GM06990 (cell line): Measurements from ENCODE around the gene PKD1.

Experiments
- DNase-seq: peaks from one replicate; pipeline ENCODE4 v3.0.0-alpha.2; 2011; ENCODE audit not compliant: insufficient read length; ENCODE audit errors: extremely low read depth
- H3K27me3 ChIP-seq: replicated peaks from 2 replicates; pipeline ENCODE4 v1.6.0; 2011; ENCODE audit warnings: low read length; ENCODE audit not compliant: control insufficient read depth, insufficient read depth
- H3K36me3 ChIP-seq: 2 replicates; pipeline ENCODE4 v1.5.1; 2011; ENCODE audit warnings: low read length; ENCODE audit not compliant: control insufficient read depth, insufficient read depth
- H3K4me3 ChIP-seq: replicated peaks from 2 replicates; pipeline ENCODE4 v1.5.1; 2011; ENCODE audit warnings: low read depth, mild to moderate bottlenecking, control low read depth, low read length
- CTCF ChIP-seq: IDR thresholded peaks from 2 replicates; pipeline ENCODE4 v1.5.1; 2011; ENCODE audit warnings: low read length, control low read depth, mild to moderate bottlenecking, inconsistent platforms; ENCODE audit not compliant: insufficient read depth, poor library complexity, severe bottlenecking

PKD1 gene

GRCh38 chr16:2177101-2177500, 41.4 kb upstream of the PKD1 start:
- H3K4me3 ChIP-seq = no peak overlapping the region
- H3K36me3 ChIP-seq = peaks cover 25% of the 10 kb centered on the region
- no peaks in the 10 kb centered on the region for H3K27me3 ChIP-seq
- TF ChIP-seq CTCF = no peak
- DNase-seq = no peak

GRCh38 chr16:2176047-2176446, 40.3 kb upstream of the PKD1 start:
- Histone ChIP-seq H3K27me3 (no peaks in the 10 kb centered on the region), H3K4me3 (no peak overlapping the region), H3K36me3 (peaks cover 27% of the 10 kb centered on the region)
- no peak for DNase-seq
- no peak for TF ChIP-seq CTCF

GRCh38 chr16:2175454-2175853, 39.8 kb upstream of the PKD1 start:
- peaks cover 29% of the 10 kb centered on the region for H3K36me3 ChIP-seq
- no peak for TF ChIP-seq CTCF
- no peak overlapping the region for H3K4me3 ChIP-seq
- H3K27me3 ChIP-seq = no peaks in the 10 kb centered on the region
- no peak for DNase-seq

DNA sequence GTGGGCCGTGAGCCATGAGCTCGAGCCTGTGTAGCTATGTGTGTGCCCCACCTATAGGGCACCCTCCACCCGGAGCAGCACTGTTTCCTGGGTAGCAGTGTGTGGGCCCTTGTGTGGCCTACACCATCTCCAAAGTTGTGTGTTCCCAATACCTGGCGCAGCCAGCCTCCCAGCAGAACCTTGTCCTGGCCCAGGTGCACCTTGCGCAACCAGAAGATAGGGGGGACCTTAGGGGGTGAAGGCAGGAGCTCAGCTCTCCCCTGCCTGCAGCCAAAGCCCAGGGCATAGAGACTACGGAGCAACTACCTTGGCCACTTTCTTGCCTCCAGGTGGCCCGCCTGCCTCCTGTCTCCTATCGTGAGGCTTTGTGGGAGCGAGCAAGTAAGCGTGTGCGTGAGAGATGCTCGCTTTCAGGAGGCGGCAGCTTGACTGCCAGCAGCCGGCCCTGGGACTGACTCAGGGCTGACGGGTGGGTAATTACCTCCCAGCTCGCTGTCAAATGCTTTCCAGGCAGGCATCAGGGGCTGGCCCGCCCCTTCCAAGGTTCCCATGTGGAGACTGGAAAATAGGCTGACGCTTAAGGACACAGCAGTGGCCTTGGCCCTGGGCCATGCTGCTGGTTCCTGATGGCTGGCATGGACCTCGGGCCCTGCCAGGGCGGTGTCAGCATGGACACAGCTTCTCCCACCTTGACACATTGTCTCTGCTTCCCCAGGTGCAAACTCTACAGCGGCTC, 38.9 kb upstream of the PKD1 start:
- TF ChIP-seq CTCF = no peak
- Histone ChIP-seq H3K4me3 (no peak overlapping the region), H3K27me3 (no peaks in the 10 kb centered on the region), H3K36me3 (peaks cover 33% of the 10 kb centered on the region)
- no peak for DNase-seq

DNA sequence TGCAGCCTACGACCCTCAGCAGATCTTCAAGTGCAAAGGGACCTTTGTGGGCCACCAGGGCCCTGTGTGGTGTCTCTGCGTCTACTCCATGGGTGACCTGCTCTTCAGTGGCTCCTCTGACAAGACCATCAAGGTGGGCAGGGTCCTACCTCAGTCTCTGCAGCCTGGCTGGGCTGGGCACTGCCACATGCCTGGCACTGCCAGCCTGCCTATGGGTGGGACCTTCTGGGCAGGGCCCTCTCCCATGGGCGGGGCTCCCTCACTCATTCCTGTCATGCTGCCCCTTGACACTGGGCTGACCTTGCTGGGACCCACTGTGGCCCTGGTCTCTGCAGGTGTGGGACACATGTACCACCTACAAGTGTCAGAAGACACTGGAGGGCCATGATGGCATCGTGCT, 38.2 kb upstream of the PKD1 start:
- Histone ChIP-seq H3K27me3 (no peaks in the 10 kb centered on the region), H3K36me3 (peaks cover 33% of the 10 kb centered on the region), H3K4me3 (no peak overlapping the region)
- TF ChIP-seq CTCF = no peak
- DNase-seq = no peak

DNA sequence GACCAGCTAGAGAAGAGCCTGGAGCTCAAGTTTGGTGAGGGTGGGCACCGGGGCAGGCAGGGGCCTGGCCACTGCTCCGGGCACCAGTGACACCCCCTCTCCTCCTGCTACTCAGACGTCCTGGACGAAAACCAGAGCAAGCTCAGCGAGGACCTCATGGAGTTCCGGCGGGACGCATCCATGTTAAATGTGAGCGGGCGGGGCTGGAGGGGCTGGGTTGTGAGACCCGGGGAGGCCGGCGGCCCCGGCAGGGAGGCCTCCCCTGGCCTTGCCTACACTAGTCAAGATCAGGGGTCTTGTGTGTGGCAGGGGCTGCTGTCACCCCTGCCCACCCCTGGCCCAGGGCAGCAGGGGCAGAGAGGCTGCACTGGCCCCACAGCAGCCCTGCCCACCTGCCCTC, 37.7 kb upstream of the PKD1 start:
- peaks cover 36% of the 10 kb centered on the region for H3K36me3 ChIP-seq
- no peaks in the 10 kb centered on the region for H3K27me3 ChIP-seq

More for the DNA sequence above, 37.7 kb upstream of the PKD1 start:
- TF ChIP-seq CTCF = no peak
- DNase-seq = no peak
- H3K4me3 ChIP-seq = no peak overlapping the region
